HUES6 (cell line): Measurements from ENCODE around the gene DPPA2.

Source experiments
- H3K27ac ChIP-seq: 2 replicates; pipeline ENCODE4 v1.7.0; 2013; ENCODE audit warnings: low read depth, mild to moderate bottlenecking, low read length, inconsistent platforms
- H3K27me3 ChIP-seq: 2 replicates; pipeline ENCODE4 v1.6.1; 2013; ENCODE audit warnings: low read length; ENCODE audit not compliant: control insufficient read depth, insufficient read depth
- H3K36me3 ChIP-seq: 2 replicates; pipeline ENCODE4 v1.6.1; 2013; ENCODE audit warnings: low read length; ENCODE audit not compliant: control insufficient read depth, insufficient read depth
- H3K4me1 ChIP-seq: 2 replicates; pipeline ENCODE4 v1.6.1; 2013; ENCODE audit warnings: low read length; ENCODE audit not compliant: control insufficient read depth, insufficient read depth
- H3K4me3 ChIP-seq: 2 replicates; pipeline ENCODE4 v1.5.1; 2013; ENCODE audit warnings: low read depth, low read length
- H3K9ac ChIP-seq: one replicate; pipeline ENCODE4 v1.6.1; 2013; ENCODE audit warnings: mild to moderate bottlenecking, low read length
- H3K9me3 ChIP-seq: 2 replicates; pipeline ENCODE4 v1.6.1; 2013; ENCODE audit warnings: low read depth, low read length; ENCODE audit not compliant: control insufficient read depth, insufficient read depth

Gene DPPA2

DNA sequence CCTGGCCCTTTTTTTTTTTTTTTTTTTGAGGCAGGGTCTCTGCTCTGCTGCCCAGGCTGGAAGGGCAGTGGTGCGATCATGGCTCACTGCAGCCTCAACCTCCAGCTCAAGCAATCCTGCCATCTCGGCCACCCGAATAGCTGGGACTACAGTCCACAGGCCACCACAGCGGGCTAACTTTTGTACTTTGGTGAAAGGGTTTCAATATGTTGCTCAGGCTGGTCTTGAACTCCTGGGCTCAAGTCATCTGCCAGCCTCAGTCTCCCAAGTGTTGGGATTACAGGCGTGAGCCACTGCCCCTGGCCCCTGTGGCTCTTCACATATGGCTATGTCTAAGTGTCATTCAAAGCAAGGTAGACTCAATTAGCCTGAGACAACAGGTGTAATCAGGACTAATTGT, 8.8 kb upstream of the DPPA2 start:
- no peak overlapping the region for H3K27ac ChIP-seq
- peaks cover 40% of the 10 kb centered on the region for H3K36me3 ChIP-seq
- H3K4me3 ChIP-seq, result no peak overlapping the region
- no peaks in the 10 kb centered on the region for H3K9me3 ChIP-seq
- no peak overlapping the region for H3K9ac ChIP-seq
- H3K4me1 ChIP-seq, result no peaks in the 10 kb centered on the region
- no peaks in the 10 kb centered on the region for H3K27me3 ChIP-seq

DNA sequence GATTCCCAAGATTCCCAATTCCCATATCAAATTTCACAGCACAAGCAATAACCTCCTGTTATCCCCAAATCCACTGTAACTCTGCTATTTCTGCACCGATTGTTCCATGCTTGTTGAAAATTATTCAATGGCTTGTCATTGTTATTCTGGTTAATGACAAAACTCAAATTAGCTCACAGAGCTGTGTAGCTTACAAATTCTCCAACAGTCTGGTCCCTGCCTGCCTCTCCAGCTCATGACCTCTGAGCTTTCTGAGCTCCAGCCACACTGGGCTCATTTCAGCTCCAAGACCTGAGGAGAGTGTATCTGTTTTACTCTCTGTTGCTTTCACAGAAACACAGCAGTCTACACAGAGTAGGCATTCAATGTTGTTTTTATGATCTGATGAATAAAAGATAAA, 3.3 kb downstream of the DPPA2 start:
- Histone ChIP-seq H3K27me3 (no peaks in the 10 kb centered on the region), H3K9ac (no peak overlapping the region), H3K4me3 (no peak overlapping the region), H3K9me3 (no peaks in the 10 kb centered on the region), H3K27ac (peak overlapping the region; percentile 54; the same call in 1 of the 2 replicates), H3K36me3 (peaks cover 7% of the 10 kb centered on the region), H3K4me1 (peaks cover 32% of the 10 kb centered on the region)

DNA sequence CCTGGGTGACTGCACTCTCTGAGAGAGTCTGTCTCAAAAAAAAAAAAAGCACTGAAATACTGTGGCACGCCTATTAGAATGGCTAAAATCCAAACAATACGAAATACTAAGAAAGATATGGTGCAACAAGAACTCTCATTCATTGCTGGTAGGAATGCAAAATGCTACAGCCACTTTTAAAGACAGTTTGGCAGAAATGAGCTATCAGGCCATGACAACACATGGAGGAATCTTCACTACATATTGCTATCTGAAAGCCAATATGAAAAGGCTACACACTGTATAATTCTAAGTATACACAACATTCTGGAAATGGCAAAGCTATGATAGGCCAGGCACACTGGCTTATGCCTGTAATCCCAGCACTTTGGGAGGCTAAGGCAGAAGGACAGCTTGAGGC, 18.8 kb downstream of the DPPA2 start:
- no peak overlapping the region for H3K4me3 ChIP-seq
- H3K9ac ChIP-seq, result no peak overlapping the region
- no peak overlapping the region for H3K27ac ChIP-seq
- H3K9me3 ChIP-seq, result no peaks in the 10 kb centered on the region
- H3K27me3 ChIP-seq, result no peaks in the 10 kb centered on the region
- peaks cover 7% of the 10 kb centered on the region for H3K36me3 ChIP-seq
- no peaks in the 10 kb centered on the region for H3K4me1 ChIP-seq

DNA sequence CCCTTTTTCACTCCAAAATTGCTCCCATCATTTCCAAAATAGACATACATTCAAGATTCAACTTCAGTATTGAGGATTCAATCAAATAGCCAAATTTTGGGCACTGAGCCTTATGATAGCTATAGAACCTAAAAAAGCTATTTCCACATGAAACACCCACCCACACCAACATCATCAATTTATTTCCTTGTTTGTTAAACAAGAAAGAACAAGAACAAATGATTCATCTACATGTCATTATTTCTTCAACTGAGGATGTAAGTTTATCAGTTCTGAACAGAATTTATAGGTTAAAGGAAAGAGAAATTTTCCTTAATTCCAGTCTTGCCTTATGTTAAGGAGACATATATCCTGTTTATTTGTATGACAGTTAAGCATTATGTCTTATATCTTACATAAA, 32.2 kb downstream of the DPPA2 start:
- Histone ChIP-seq H3K9me3 (no peaks in the 10 kb centered on the region), H3K9ac (no peak overlapping the region), H3K4me3 (no peak overlapping the region), H3K27me3 (no peaks in the 10 kb centered on the region), H3K27ac (no peak overlapping the region), H3K4me1 (0 out of 2 replicates have a peak, but pooled peaks cover 3% of the 10 kb centered on the region), H3K36me3 (no peaks in the 10 kb centered on the region)

DNA sequence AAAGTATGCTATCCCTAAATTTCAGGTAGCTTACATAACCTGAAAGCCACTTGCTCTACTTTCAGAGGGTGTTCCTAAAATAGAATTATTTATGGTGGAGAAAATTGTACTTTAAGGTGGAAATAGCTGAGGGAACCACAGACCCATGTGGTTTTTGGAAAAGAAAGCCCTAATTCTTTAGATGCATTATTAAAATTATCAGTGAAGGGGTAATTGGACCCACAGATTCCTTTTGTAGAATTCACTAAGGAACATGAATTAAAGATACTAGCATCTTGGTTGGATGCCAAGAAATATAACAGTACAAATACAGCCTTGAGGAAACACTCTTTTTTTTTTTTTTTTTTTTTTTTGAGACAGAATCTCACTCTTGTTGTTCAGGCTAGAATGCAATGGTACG, 37.8 kb downstream of the DPPA2 start:
- Histone ChIP-seq H3K9me3 (no peaks in the 10 kb centered on the region), H3K27ac (no peak overlapping the region), H3K4me1 (no peaks in the 10 kb centered on the region; the same call in 1 of the 2 replicates), H3K9ac (no peak overlapping the region), H3K27me3 (no peaks in the 10 kb centered on the region), H3K4me3 (no peak overlapping the region), H3K36me3 (no peaks in the 10 kb centered on the region)

DNA sequence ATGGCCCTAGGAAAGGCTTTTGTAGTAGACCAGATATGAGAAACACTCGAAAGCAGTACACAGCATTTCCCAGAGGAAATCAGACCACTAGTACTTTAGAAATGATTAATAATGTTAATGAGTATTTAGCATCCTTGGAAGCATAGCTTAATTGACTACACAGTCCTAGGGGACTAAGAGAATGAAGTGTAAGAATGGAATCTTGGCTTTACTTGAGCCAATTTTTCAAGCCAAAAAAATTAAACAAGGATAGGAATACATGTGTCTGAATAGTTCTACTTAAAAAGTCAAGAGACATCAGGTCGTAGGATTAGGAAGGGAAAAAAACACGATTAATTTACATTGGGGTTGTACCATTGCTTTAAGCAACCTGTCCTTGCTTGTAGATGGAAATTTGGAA, 38.2 kb downstream of the DPPA2 start:
- H3K36me3 ChIP-seq, result no peaks in the 10 kb centered on the region
- no peaks in the 10 kb centered on the region for H3K9me3 ChIP-seq
- H3K4me1 ChIP-seq, result no peaks in the 10 kb centered on the region; the same call in 1 of the 2 replicates
- H3K4me3 ChIP-seq, result no peak overlapping the region
- no peaks in the 10 kb centered on the region for H3K27me3 ChIP-seq
- no peak overlapping the region for H3K9ac ChIP-seq
- H3K27ac ChIP-seq, result no peak overlapping the region

DNA sequence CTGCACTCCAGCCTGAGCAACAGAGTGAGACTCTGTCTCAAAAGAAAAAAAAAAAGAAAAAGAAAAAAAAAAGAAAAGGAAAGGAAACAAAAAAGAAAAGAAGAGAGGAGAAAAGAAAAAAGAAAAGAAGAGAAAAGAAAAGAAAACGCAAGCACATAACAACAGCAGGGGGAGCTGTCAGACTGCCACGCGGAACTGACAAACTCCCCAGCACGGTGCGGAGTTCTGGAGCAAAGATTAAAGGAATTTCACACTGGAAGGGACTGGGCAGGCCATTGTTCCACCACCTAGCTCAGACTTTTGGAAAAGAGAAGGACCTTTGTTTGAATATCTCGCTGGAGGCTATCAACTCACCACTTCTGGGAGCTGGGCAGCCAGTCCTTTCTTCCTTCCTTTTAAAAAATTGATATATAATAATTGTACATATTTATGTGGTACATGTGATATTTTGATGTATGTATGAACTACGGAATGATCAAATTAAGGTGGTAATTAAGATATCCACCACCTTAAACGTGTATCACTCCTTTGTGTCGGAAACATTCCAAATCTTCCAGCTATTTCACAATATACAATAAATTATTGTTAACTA, 40.5 kb downstream of the DPPA2 start:
- no peak overlapping the region for H3K27ac ChIP-seq

DNA sequence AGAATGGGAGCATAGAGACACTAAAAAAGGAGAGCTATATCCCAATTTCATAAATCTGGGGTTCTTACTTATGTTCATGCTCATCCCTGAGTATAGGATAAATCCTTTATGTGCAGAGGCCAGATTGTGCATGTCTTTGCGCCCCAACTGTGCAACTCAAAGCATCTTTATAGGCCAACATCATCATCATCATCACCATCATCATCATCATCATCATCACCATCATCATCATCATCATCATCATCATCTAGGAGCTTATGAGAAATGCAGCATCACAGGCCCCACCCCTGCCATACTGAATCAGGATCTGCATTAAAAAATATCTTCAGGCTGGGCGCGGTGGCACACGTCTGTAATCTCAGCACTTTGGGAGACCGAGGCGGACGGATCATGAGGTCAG, 45.5 kb downstream of the DPPA2 start:
- Histone ChIP-seq H3K9me3 (peaks cover 3% of the 10 kb centered on the region; the same call in 1 of the 2 replicates), H3K27ac (no peak overlapping the region), H3K4me1 (no peaks in the 10 kb centered on the region; the same call in 1 of the 2 replicates), H3K4me3 (no peak overlapping the region), H3K9ac (no peak overlapping the region), H3K27me3 (no peaks in the 10 kb centered on the region), H3K36me3 (no peaks in the 10 kb centered on the region)

More for the DNA sequence above, 40.5 kb downstream of the DPPA2 start:
- no peaks in the 10 kb centered on the region for H3K36me3 ChIP-seq
- no peak overlapping the region for H3K4me3 ChIP-seq
- H3K9ac ChIP-seq, result no peak overlapping the region
- H3K9me3 ChIP-seq, result no peaks in the 10 kb centered on the region
- no peaks in the 10 kb centered on the region for H3K27me3 ChIP-seq
- H3K4me1 ChIP-seq, result no peaks in the 10 kb centered on the region; the same call in 1 of the 2 replicates

DNA sequence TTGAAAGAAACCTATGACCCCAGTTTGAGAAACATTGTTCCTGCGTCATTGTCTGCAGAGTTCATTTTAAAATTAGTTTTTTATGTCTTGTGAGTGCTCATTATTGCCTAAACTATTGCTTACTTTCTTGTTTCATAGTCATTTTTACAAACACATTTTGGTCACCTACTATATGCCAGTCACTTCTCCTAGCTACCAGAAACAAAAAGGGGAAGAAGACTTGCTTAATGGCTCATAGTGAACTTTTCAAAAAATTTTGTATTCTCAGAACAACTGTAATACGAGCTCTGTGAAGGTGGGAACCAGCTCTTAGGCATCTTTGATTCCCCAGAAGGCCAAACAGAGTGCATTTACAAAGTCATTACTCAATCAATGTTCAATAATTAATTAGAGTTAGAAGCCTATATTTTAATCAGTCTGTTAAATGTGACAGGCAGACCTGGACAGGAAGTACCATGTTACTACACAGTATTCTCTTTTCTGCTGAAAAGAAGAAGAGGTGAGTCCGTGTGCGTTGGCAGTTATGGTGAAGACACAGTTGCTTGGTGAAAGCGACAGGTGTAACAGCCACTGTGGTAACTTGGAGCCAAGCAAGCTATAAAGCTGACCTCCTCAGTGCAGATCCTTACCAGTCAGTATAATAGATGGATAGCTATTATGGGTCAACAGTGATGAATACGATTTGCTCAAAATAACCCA, 46.6 kb downstream of the DPPA2 start:
- H3K9me3 ChIP-seq, result peaks cover 3% of the 10 kb centered on the region; the same call in 1 of the 2 replicates
- H3K27me3 ChIP-seq, result no peaks in the 10 kb centered on the region
- no peak overlapping the region for H3K9ac ChIP-seq
- no peak overlapping the region for H3K27ac ChIP-seq
- no peak overlapping the region for H3K4me3 ChIP-seq
- no peaks in the 10 kb centered on the region for H3K4me1 ChIP-seq
- no peaks in the 10 kb centered on the region for H3K36me3 ChIP-seq

DNA sequence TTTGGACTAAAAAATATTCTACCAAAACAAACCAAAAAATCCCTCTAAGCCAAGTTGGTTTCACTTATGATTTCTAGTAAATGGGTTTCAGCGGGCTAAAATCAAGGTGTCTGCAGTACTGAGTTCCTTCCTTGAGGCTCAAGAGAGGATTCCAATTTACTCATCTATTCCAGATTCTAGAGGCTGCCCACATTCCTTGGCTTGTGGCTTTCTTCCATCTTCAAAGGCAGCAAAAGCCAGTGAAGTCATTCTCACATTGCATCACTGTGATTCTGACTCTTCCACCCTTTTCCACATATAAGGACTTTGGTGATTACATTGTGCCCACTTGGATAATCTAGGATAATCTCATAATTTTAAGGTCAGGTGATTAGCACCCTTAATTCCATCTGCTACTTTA, 48.1 kb downstream of the DPPA2 start:
- Histone ChIP-seq H3K9me3 (peaks cover 3% of the 10 kb centered on the region; the same call in 1 of the 2 replicates), H3K9ac (no peak overlapping the region), H3K27me3 (no peaks in the 10 kb centered on the region), H3K27ac (no peak overlapping the region), H3K36me3 (no peaks in the 10 kb centered on the region), H3K4me3 (no peak overlapping the region), H3K4me1 (no peaks in the 10 kb centered on the region)

DNA sequence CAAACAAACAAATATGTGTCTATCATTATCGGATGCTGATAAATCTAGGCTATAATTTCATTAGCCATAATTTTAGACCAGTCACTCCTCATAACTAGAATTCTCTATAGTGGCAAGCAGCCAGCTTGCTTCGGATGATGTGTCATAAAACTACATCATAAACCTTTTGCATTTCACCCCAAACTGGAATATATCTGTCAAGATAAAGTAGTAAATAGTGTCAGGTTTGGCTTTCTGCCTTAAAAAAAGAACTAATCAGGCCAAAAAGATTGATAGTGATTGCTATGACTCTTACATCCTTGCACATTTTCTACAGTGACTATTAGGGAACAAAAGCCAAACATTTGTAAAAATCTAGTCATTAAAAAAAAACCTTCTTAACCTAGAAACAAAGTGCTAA, 51.0 kb downstream of the DPPA2 start:
- H3K4me1 ChIP-seq, result no peaks in the 10 kb centered on the region
- H3K9ac ChIP-seq, result no peak overlapping the region
- H3K4me3 ChIP-seq, result no peak overlapping the region
- peaks cover 5% of the 10 kb centered on the region; the same call in 1 of the 2 replicates for H3K9me3 ChIP-seq
- H3K36me3 ChIP-seq, result no peaks in the 10 kb centered on the region
- no peak overlapping the region for H3K27ac ChIP-seq
- no peaks in the 10 kb centered on the region for H3K27me3 ChIP-seq
